PFSK-1 (cell line): ENCODE data around the gene MAJIN.

Experiments used
- FOXP2 ChIP-seq: optimal IDR thresholded peaks from 2 replicates; pipeline ENCODE3; 2011; ENCODE audit warnings: borderline replicate concordance, control low read depth, inconsistent platforms; ENCODE audit not compliant: insufficient read depth; ENCODE audit errors: extremely low read length, extremely low read depth
- POLR2AphosphoS5 ChIP-seq: IDR thresholded peaks from 2 replicates; pipeline ENCODE4 v1.6.1; 2012; ENCODE audit warnings: low read depth, mild to moderate bottlenecking, control low read depth, low read length, moderate library complexity
- REST ChIP-seq, 2 experiments: IDR thresholded peaks; 2 replicates each; pipeline versions ENCODE4 v1.6.1 to v1.8.0; 2011 to 2012; ENCODE audit warnings: low read depth in 2 of 2, low read length in 2 of 2, control low read depth in 1 of 2, inconsistent platforms in 1 of 2, mild to moderate bottlenecking in 1 of 2, moderate library complexity in 1 of 2; ENCODE audit not compliant: insufficient read depth in 1 of 2
- SIN3A ChIP-seq: IDR thresholded peaks from 2 replicates; pipeline ENCODE4 v1.6.1; 2012; ENCODE audit warnings: mild to moderate bottlenecking, low read length, moderate library complexity, borderline replicate concordance; ENCODE audit not compliant: insufficient read depth
- TAF1 ChIP-seq: IDR thresholded peaks from 2 replicates; pipeline ENCODE4 v1.6.1; 2012; ENCODE audit warnings: low read length, control low read depth, borderline replicate concordance; ENCODE audit not compliant: insufficient read depth

Gene MAJIN

DNA sequence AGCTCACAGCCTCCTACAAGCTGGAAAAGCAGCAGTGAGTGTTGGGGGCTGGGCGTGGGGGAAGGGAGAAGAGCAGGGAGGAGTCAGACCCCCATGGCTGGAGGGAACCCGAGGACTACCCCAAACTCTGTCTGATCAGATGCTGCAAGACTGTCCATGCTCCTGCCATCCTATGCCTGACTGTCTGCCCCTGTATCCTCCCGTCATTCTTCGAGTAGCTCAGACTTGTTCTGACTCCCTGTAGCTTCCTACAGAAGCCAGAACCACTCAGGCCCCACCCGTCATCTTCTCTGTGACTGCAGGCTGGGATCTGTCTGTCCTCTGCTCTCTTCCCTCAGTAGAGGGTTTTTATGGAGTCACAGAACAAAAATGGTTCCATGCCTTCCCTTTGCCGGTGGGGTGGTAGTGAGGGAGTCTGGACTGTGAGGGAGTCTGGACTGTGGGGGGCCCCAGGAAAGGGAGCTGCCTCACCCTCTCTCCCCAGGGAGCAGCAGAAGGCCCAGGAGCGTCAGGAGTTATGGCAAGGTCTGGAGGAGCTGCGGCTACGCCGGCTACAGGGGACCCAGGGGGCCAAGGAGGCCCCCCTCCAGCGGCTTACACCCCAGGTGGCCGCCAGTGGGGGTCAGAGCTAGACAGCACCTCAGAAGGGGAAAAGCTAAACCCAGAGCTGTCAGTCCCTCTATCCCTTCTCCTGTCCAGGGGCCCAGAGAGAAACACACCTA is 38.5 kb downstream of the MAJIN start:
- TF ChIP-seq FOXP2 (no peak), POLR2AphosphoS5 (no peak), SIN3A (no peak), TAF1 (no peak), REST (IDR thresholded peaks at IDR 0.05; ENCODE audit: insufficient read depth in 1 of 2, low read depth in 2 of 2, low read length in 2 of 2) (no peak)

- TF ChIP-seq FOXP2: no peak
Measured at GRCh38 chr11:64932324-64932723, 39.6 kb downstream of the MAJIN start.

- TF ChIP-seq FOXP2: no peak
- TF ChIP-seq POLR2AphosphoS5: no peak
- no peak for TF ChIP-seq SIN3A
- no peak for TF ChIP-seq TAF1
- TF ChIP-seq REST (IDR thresholded peaks at IDR 0.05; ENCODE audit: insufficient read depth in 1 of 2, low read depth in 2 of 2, low read length in 2 of 2): no peak
Measured at GRCh38 chr11:64931290-64931689, 40.6 kb downstream of the MAJIN start.

DNA sequence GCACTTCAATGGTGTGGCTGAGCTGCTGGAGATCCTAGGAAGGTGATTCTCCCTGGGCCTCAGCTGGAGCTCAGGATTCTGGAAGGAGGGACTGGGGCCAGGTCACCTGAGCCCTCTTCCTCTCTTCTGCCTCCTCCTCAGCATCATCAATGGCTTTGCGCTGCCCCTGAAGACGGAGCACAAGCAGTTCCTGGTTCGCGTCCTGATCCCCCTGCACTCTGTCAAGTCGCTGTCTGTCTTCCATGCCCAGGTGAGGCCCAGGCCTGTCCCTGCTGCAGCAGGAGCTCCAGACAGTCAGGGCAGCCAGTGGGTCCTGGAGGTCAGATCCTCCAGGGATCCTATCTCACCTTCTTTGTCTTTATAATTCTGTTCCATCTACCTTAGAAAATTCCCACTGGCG is 41.6 kb downstream of the MAJIN start:
- TF ChIP-seq FOXP2 (no peak), TAF1 (no peak), REST (IDR thresholded peaks at IDR 0.05; ENCODE audit: insufficient read depth in 1 of 2, low read depth in 2 of 2, low read length in 2 of 2) (no peak), SIN3A (no peak), POLR2AphosphoS5 (no peak)

GRCh38 chr11:64929625-64930024 is 42.3 kb downstream of the MAJIN start:
- TF ChIP-seq FOXP2 (no peak), REST (IDR thresholded peaks at IDR 0.05; ENCODE audit: insufficient read depth in 1 of 2, low read depth in 2 of 2, low read length in 2 of 2) (no peak), SIN3A (no peak), TAF1 (no peak), POLR2AphosphoS5 (no peak)
